GM21423 (cell line): ENCODE data around the gene CCL21.
A peak's percentile ranks its signal among the peaks of the same experiment; 100 is the strongest.

Experiments used
- ATAC-seq: cut with Tn5 transposase; IDR thresholded peaks from one replicate; pipeline ENCODE4 v1.9.1; 2021; ENCODE audit warnings: mild to moderate bottlenecking, moderate library complexity; ENCODE audit not compliant: unreplicated experiment

The CCL21 gene

GRCh38 chr9:34675048-34675714, 34.8 kb downstream of the CCL21 start:
- no peak for ATAC-seq

DNA sequence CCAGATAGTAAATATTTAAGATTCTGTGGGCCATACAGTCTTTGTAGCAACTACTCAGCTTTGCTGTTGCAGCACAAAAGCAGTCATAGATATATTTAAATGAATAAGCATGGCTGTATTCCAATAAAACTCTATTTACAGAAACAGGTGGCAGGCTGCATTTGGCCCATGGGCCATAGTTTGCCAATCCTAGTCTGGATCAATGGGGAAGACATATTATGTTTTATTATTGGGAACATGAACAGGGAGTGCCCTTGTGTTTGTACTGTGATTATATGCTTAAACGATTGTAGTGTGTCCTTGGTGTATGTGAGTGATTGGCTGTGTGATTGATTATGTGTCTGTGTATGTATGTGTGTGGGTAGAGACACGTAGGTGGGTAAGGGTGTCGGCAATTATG, 35.5 kb downstream of the CCL21 start:
- ATAC-seq, result no peak

- ATAC-seq, result no peak
Observed at GRCh38 chr9:34671307-34671706, 38.6 kb downstream of the CCL21 start.

GRCh38 chr9:34669809-34670562, 40.0 kb downstream of the CCL21 start:
- ATAC-seq, result no peak

- peak; percentile 76 for ATAC-seq
Observed at GRCh38 chr9:34665381-34666250, 44.3 kb downstream of the CCL21 start.

DNA sequence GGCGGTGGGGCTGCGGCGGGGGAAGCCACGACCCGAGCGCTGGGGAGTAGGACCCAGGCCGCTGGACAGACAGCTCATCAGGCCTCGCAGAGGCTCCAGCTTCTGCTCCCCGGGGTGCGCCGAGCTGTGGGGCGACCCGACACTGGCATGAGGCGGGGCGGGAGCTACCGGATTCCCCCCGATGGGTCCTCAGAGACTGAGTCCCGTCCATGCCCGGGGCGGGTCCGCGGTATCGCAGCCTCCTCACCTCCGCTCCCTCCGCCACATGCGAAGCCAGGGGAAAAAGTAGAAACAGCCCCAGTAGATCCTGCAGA, 44.9 kb downstream of the CCL21 start:
- no peak for ATAC-seq

DNA sequence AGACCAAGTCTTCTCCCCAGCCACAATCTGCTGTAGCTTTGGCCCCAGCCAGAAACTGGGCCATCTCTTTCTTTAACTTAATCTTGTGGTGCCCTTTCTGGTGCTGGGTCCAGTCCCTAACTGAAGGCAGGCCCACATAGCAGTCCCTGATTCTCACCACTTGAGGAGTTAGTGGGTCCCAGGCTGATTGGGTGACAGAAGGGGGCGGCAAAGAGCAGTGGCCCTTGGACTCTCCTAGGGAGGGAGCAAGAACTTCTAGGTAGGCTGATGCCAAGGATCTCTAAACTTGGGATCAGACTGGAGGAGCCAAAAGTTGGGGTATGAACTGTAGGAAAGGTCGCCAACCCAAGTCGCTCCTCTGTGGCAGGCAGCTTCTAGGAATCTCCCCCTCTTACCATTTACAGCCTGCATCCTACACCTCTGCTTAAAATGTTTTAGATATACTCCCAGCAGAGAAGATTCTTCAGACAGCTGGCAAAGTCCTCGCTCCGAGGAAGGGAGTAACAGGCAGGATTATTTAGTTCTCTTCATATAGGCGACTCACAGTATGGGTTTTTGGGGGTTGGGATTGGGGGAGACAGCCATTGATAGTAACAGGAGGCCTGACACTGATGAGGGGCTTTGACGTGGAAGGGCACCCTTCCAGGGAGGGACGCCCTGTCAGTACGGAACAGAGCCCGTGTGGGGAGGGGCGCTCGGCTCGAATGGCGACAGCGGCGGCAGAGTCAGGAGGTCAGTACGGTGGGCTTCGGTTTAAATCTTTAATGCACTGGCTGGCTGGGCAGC, 45.5 kb downstream of the CCL21 start:
- no peak for ATAC-seq

GRCh38 chr9:34663303-34663605, 46.7 kb downstream of the CCL21 start:
- no peak for ATAC-seq

DNA sequence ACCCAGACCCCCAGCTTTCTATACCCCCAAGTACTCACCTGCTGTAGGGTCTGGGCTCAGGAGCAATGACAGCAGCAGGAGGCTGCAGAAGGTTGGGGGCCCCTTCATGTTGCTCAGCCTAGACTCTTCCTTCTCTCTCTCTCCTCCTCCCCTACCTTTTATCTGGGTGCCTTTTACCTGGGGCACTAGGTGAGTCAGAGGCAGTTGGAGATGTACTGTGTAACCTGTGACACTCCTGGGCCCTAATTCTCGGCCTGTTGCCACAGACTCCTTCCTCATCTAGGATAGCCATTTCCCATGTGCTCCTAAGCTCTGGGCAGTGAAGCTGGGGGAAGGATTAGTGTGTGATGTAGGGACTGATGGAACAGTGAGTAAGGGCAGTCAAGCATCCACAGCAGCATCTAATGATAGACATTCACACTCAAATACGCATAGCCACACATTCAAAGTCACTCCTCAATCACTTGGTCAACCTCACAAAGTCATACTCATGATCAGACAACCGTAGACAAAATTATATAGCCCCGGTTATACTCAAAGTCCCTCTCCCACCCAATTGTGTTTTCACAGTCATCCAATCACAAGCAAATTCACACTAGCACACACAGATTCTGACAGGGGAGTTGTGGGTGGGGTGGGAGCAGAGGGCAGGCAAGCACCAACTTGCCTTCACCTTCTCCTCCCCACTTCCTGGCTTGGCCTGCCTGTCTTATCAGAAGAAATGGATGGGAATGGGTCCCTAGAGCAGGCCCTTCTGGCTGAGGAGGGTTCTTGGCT, 47.2 kb downstream of the CCL21 start, which contains the start of gene CCL27:
Gene CCL27 (minus strand): TSS at position 132 of the 777 bp plus-strand sequence. CDS start 24 bp downstream, at position 108.
- no peak for ATAC-seq

DNA sequence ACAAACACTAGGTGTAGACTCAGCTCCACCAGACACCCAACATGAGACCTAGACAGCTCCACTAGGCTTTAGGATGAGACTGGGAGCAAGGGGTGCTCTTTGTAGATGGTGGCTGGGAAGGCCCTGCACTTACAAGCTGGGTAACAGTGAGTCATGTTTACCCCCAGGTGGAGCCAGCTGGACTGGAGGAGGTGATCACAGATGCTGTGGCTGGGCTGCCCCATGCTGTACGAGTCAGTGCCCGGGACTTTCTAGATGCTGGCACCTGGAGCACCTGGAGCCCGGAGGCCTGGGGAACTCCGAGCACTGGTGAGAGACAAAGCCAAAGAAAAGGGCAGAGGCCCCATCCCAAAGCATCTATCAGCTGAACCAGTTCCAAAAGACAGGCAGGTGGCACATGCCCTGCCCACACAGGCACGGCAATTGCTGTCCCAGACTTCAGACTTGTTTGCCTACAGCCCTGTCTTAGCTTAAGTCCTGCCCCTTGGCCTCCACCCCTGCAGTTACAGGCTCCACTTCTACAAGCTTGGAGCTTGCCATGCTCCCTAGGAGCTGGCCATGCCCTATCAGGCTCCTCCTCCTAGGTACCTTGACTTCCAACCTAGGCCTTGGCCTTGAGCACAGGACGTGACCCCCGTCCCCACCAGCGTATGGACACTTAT, 50.2 kb downstream of the CCL21 start:
- ATAC-seq, result no peak
